OCI-LY3 (cell line): ENCODE results near the gene EME1.

ENCODE experiments used
- H2AFZ ChIP-seq: fragments of 200-600, 300-600 bp; shearing (Covaris generic); 2 replicates; pipeline ENCODE4 v1.6.0; 2014; ENCODE audit warnings: antibody characterized with exemption, low read depth, low read length
- H3K27ac ChIP-seq: fragments of 200-600, 300-600 bp; sonication (generic); 2 replicates; pipeline ENCODE4 v1.5.1; 2014; ENCODE audit warnings: mild to moderate bottlenecking, low read length, moderate library complexity, mixed read lengths
- H3K27me3 ChIP-seq: fragments of 200-600, 300-600 bp; sonication (generic); 2 replicates; pipeline ENCODE4 v1.6.1; 2014; ENCODE audit warnings: low read depth, low read length, mixed read lengths
- H3K36me3 ChIP-seq: fragments of 200-600, 300-600 bp; sonication (generic); replicated peaks from 2 replicates; pipeline ENCODE3; 2014; ENCODE audit warnings: low read depth, low read length, mixed read lengths
- H3K4me1 ChIP-seq: fragments of 300-600, 200-600 bp; sonication (generic); 2 replicates; pipeline ENCODE4 v1.6.1; 2014; ENCODE audit warnings: low read length, mixed read lengths
- H3K4me2 ChIP-seq: fragments of 200-600, 300-600 bp; sonication (generic); 2 replicates; pipeline ENCODE4 v1.6.1; 2014; ENCODE audit warnings: low read length, mixed read lengths
- H3K4me3 ChIP-seq: fragments of 300-600, 200-600 bp; sonication (generic); 2 replicates; pipeline ENCODE4 v1.5.1; 2014; ENCODE audit warnings: antibody characterized with exemption, mild to moderate bottlenecking, low read length, moderate library complexity
- H3K79me2 ChIP-seq: fragments of 300-600, 200-600 bp; shearing (Covaris generic); 2 replicates; pipeline ENCODE4 v1.6.1; 2014; ENCODE audit warnings: mild to moderate bottlenecking, low read length, mixed read lengths
- H3K9ac ChIP-seq: fragments of 300-600, 200-600 bp; shearing (Covaris generic); 2 replicates; pipeline ENCODE4 v1.6.0; 2014; ENCODE audit warnings: mild to moderate bottlenecking, low read length, moderate library complexity
- H3K9me3 ChIP-seq: fragments of 200-600, 300-600 bp; shearing (Covaris generic); 2 replicates; pipeline ENCODE4 v1.6.1; 2014; ENCODE audit warnings: low read length, mixed read lengths; ENCODE audit not compliant: insufficient read depth
- H4K20me1 ChIP-seq: fragments of 200-600, 300-600 bp; sonication (generic); 2 replicates; pipeline ENCODE4 v1.6.1; 2016; ENCODE audit warnings: low read length, mixed read lengths; ENCODE audit not compliant: insufficient read depth
- CTCF ChIP-seq: fragments of 200-600, 300-600 bp; sonication (generic); IDR thresholded peaks from 2 replicates; pipeline ENCODE4 v1.5.1; 2014; ENCODE audit warnings: antibody characterized with exemption, low read length, low read depth
- EZH2phosphoT487 ChIP-seq: fragments of 200-600 bp; shearing (Covaris generic); IDR thresholded peaks from 2 replicates; pipeline ENCODE4 v1.6.1; 2018; ENCODE audit warnings: antibody characterized with exemption, mixed run types, low read depth

The EME1 gene

DNA sequence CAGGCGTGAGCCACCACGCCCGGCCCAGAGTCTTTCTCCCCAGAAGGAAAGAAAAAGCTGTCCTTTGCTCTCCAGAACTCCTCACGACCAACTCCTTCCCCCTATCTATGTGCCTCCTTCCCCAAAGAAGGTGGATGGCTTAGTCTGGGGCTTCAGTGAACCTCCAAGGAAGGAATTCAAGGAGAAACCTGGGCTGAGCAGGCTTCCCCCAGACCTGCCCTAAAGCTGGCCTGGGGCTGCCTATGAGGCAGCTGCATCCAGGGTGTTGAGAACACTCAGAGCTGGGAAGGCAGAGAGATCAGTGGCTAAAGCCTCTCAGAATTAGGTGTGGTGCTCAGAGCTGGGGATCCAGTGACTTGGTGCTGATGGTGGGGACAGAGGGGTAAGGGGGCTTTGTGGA, 56.8 kb downstream of the EME1 start:
- Histone ChIP-seq H3K4me2 (no peak overlapping the region), H3K4me3 (no peak overlapping the region), H3K27me3 (no peaks in the 10 kb centered on the region), H2AFZ (no peak overlapping the region), H3K9me3 (no peaks in the 10 kb centered on the region), H3K36me3 (peaks cover 12% of the 10 kb centered on the region), H3K4me1 (peaks cover 16% of the 10 kb centered on the region), H3K27ac (no peak overlapping the region), H4K20me1 (no peaks in the 10 kb centered on the region), H3K79me2 (peaks cover 29% of the 10 kb centered on the region), H3K9ac (no peak overlapping the region)
- TF ChIP-seq CTCF (no peak), EZH2phosphoT487 (no peak)
